ENCODE measurements around the gene OR1D5.
"Not testable (repeated sequence)": the region's sequence is repeated elsewhere in the genome, so short reads cannot be mapped to it uniquely, and the experiment has no call there.

OR1D5 gene

DNA sequence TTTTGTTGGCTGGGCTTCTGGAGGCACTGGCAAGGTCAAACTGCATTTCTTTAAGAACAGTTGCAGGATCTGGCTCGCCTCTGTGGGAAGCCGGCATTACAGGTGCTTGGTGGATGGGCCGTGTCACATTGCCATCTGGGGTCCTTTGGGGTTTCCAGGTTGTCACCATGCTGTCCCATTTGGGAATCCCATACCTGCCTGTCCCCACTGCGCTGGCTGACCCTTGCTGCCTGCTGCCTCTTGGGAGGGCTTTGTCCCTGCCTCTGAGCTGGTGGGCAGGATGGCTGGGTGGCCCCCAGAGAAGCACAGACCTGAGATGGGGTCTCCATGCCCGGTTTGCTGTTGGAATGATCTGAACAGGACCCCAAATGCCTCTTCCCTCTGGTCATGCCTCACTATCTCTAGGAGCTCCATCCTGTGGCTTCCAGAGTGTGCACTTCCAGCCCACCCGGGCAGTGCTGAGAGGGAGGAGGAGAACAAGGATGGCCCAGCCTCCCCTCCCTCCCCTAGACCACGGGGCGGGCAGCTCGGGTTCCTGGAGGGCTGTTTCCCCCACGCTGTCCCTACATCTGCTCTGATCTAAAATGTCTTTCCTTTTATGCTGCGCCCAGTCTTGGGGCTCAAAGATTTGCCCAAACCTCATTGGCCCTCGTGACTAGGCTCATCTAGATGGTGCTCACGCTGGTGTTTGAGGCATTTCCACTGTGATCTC, 28.0 kb downstream of the OR1D5 start:
- H3K4me3 ChIP-seq (ENCODE audit: low read length) = no peak overlapping the region
- DNase-seq (ENCODE audit: low read depth) = no peak
- TF ChIP-seq, protein P1, sequence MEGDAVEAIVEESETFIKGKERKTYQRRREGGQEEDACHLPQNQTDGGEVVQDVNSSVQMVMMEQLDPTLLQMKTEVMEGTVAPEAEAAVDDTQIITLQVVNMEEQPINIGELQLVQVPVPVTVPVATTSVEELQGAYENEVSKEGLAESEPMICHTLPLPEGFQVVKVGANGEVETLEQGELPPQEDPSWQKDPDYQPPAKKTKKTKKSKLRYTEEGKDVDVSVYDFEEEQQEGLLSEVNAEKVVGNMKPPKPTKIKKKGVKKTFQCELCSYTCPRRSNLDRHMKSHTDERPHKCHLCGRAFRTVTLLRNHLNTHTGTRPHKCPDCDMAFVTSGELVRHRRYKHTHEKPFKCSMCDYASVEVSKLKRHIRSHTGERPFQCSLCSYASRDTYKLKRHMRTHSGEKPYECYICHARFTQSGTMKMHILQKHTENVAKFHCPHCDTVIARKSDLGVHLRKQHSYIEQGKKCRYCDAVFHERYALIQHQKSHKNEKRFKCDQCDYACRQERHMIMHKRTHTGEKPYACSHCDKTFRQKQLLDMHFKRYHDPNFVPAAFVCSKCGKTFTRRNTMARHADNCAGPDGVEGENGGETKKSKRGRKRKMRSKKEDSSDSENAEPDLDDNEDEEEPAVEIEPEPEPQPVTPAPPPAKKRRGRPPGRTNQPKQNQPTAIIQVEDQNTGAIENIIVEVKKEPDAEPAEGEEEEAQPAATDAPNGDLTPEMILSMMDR (IDR thresholded peaks at IDR 0.05; ENCODE audit: insufficient read depth, low read depth, low read length, missing control alignments) = no peak

DNA sequence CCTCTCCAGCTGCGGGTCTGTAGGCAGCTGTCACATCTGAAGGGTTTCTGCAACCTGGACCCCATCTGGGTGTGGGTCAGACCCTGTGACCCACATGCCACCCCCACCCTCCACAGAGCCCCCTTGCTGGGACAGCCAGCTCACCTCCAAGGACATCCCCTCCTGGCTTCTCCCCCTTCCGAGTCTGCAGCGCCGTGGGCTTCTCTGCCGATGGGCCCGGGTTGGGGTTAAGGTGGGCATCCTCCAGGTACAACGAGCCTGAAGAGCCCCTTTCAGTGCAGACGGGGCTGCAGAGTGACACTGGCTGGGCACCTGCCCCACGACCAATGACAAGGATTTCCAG, 28.9 kb downstream of the OR1D5 start:
- DNase-seq (ENCODE audit: low read depth) = no peak
- TF ChIP-seq, protein P1 (IDR thresholded peaks at IDR 0.05; ENCODE audit: insufficient read depth, low read depth, low read length, missing control alignments) = no peak
- H3K4me3 ChIP-seq (ENCODE audit: low read length) = no peak overlapping the region

DNA sequence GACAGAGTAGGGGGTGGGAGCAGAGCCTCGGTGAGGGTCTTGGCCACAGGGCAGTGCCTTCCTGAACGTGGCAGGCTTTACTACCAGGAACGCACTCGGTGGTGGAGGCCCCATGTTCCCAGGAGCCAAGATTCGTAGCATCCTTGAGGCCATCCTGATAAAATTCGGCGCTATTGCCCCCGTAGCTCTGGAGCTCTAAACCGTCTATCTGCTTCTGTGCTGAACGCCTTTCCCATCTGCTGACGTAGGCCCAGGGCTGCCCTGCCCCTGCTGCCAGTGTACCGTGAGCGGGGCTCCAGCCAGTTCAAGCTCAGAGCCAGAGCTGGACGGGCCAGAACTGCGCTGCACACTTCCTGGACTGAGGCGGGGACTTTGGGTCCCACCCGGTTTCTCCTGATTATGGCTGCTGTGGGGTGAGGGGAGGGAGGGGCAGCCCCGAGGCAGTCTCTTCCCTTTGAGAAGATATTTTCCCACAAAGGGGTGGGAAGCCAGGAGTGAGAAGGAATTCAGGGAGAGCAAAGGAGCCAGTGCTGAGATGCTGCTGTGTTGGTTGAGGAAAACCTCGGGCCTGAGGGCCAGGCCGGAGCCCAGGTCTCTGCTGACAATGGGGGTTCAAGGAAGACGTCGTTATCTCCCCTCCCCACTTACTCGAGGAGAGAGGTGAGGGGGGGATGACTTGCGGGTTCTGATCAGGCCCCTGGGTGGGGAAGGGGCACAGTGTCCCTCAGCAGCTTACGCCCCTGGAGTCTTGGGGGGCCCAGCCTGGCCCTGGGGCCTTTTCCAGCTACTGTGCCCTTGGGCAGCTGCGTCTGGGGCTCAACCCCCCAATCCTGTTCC, 29.4 kb downstream of the OR1D5 start:
- H3K4me3 ChIP-seq (ENCODE audit: low read length) = no peak overlapping the region
- TF ChIP-seq, protein P1 (IDR thresholded peaks at IDR 0.05; ENCODE audit: insufficient read depth, low read depth, low read length, missing control alignments) = no peak
- no peak for DNase-seq (ENCODE audit: low read depth)

DNA sequence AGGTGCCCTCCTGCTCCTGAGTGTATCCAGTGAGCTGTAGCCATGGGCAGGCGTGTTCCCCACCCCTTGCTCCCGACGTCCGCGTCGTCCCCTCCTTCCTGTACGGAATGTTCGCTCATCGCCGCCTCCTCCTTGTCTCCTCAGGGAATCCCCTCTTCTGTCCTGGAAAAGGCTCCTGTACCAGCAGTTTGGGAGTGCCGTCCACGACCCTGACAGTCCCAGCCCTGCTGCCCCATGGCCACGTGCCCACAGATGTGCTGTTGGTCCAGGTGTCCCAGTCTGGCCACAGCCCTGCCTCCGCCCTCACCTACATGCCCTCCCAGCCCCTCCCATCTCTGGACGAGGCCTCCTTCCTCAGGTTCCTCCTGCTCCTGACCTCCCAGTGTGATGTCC, 30.2 kb downstream of the OR1D5 start:
- no peak overlapping the region for H3K4me3 ChIP-seq (ENCODE audit: low read length)
- TF ChIP-seq, protein P1 (IDR thresholded peaks at IDR 0.05; ENCODE audit: insufficient read depth, low read depth, low read length, missing control alignments) = no peak
- no peak for DNase-seq (ENCODE audit: low read depth)

DNA sequence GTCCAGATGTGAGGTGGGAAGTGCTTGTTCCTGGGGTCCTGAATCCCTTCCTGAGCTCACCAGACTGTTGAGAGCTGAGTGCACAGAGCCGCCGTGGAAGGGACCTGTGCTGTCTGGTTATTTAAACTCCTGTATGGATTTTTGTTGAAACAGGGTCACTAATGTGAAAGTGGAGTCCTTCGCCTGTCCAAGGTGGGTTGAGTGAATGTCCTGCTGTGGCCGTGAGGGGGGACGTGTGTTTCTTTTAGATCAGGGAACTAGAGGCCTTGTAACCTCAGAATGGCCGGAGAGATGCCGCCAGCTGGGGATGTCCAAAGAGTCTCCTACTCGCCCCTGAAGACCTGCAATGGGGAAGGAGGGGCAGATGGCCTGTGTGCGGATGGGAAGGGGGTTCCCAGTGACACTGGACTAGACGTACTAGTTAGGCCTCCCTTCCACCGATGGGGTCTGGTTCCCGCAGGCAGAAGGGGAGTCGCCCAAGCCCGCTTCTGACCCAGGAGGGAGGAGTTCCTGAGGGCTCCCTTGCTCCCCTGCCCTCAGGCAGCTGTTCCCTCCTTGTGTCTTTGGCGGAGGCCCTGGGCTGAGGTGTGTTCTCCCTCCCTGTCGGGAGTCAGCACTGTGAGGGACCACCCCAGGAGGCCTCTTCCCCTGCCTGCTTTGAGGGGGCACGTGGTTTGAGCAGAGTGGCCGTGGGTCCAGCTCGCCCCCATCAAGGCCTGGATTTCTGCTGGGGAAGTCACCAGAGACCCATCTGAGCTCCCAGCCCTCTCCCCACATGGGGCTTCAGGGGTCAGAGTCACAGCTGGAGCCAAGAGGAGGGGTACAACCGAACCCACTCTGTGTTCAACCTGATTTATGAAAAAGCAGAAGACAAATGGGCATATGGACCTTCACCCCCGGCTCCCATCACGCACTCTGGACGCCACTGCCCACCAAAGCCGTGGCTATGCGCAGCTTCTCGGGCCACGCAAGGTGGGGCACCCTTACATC, 30.9 kb downstream of the OR1D5 start:
- no peak overlapping the region for H3K4me3 ChIP-seq (ENCODE audit: low read length)
- no peak for DNase-seq (ENCODE audit: low read depth)
- TF ChIP-seq, protein P1 (IDR thresholded peaks at IDR 0.05; ENCODE audit: insufficient read depth, low read depth, low read length, missing control alignments) = no peak

DNA sequence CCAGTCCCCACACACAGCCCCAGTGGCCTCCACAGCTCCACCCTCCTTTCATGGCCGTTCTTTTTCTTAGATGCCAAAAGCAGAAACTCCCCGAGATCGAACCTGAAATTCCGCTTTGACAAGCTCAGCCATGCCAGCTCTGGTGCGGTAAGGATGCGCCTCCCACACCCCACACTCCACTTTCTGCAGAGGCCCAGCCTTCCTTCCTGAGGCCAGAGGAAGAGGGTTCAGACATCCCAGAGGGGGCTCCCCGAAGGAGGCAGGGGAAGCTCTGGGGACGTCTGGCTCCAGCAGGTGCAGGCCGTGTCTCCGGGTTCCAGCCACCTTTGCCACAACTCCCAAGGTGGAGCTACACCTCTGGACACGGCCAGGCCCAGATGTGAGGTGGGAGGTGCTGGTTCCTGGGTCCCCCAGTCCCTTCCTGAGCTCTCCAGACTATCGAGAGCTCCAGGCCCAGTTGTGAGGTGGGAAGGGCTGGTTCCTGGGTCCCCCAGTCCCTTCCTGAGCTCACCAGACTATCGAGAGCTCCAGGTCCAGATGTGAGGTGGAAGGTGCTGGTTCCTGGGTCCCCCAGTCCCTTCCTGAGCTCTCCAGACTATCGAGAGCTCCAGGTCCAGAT, 32.4 kb downstream of the OR1D5 start:
- peak; percentile 72 for DNase-seq (ENCODE audit: low read depth)
- not testable (repeated sequence) for H3K4me3 ChIP-seq (ENCODE audit: low read length)
